GM10847 (cell line): Measurements from ENCODE around the gene TSPAN17.

Experiments
- POLR2A ChIP-seq: IDR thresholded peaks from 2 replicates; pipeline ENCODE4 v1.6.1; 2011; ENCODE audit not compliant: insufficient read length; ENCODE audit errors: extremely low read depth

Gene TSPAN17

DNA sequence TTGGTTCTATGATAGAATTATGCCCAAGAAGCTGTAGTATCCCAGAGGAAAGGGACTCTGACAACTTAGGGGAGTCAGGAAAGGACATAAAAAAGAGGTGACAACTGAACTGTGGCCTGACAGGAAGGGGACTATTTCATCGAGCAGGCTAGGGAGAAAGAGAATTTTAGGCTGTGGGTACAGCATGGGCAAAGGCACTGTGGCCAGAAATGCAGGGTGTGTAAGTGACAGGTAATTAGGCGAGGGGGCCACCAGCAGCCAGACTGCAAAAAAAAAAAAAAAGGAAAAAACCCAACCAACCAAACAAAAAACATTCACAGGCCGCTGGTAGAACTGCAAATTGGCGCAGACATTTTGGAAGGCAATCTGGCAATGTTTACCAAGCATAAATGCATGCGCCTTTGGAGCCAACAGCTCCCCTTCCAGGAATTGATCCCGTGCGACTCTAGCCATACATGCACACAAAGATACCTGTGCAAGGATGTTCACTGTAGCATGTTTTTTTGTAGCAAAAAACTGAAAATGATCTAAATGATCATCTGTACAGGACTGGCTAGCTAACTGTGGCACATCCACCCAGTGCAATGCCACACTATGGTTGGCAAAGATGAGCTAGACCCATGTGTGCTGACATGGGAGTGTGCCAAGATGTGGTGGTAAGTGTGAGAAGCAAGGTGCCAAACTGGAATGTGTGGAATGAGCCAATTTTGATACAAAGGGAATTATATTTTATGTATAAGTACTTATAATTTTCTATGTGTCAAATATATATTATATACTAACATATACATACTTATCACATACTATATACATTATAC is 15.7 kb upstream of the TSPAN17 start:
- TF ChIP-seq POLR2A, result no peak

DNA sequence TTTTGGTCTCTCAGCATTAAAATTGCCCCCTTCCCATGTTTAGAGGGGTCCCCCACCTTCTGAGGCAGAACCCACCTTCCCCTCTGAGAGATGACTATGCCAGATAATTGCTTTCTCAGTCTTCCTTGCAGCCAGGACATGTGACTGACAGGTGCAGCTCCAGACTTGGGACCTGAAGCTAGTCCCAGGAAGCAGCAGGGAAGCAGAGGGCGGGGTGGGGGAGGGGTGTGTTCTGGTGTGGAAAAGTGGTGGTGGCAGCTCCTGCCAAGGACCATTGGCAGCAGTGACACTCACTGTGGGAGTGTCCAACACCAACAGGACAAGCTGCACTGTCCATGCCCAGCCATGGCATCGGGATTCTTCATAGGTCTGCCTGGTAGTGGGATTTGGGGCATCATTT is 14.5 kb upstream of the TSPAN17 start:
- no peak for TF ChIP-seq POLR2A

DNA sequence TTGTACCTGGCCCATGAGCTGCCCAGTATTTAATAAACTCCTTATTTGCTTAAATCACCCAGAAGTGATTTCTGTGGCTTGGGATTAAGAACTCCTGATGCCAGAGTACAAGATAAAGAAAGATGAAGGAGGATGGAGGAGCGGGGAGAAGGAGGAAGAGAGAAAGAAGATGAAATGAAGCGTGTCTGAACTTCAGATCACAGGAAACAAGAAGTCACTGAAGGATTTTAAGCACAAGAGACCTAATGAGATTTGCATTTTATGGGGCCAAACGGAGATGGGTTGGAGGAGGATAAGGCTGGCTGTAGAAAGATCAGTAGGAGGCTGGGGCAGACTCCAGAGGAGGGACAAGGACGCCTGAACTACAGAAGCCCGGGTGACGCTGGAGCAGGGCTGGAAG is 13.7 kb upstream of the TSPAN17 start:
- no peak for TF ChIP-seq POLR2A

DNA sequence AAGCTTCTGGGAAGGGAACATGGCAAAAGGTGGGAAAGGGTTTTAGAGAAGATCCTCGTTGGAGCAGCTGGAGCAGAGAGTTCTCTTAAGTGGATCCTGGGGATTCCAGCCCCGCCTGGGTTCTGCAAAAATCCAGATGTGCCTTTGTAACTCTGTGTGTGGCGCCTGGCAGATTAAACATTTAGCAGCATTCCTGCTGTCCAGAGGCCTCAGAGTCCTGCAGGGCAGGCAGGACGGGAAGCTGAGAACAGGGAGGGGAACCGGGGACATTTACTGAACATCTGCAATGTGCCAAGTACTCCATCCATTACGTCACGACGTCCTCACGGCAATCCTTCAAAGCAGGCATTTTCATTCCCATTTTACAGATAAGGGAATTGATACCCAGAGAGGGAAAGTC is 10.9 kb upstream of the TSPAN17 start:
- no peak for TF ChIP-seq POLR2A

DNA sequence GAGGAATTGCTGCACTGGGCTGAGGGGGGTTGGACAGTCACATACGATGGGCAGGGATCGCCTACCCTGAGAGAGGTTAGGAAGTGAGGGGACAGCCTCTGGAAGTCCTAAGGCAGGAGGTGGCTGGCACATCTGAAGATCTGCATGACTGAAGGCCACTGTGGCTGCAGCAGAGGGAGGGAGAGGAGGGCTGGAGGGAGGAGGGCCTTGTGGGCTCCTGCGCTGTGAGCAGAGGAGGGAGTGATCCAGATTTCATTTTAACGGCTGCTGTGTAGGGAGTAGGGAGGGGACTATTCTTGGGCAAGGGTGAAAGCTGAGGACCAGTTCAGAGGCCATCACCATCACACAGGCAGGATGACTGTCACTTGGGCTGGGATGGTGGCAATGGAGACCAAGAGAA is 9.7 kb upstream of the TSPAN17 start:
- no peak for TF ChIP-seq POLR2A

DNA sequence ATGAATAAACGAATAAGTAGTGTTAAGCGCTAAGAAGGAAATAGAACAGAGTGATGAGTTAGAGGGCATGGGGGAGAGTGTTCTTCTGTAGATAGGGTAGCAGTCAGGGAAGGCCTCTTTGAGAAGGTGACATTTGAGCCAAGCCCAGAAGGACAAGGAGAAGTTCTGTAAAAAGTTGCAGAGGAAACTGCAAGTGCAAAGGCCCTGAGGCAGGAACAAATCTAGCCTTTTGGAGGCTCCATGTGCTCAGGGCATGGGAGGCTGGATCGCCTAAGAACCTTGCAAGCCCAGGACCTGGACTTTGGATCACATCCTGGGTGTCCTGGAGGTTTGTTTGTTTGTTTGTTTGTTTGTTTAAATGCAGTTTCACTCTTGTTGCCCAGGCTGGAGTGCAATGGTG is 8.8 kb upstream of the TSPAN17 start:
- TF ChIP-seq POLR2A, result no peak

DNA sequence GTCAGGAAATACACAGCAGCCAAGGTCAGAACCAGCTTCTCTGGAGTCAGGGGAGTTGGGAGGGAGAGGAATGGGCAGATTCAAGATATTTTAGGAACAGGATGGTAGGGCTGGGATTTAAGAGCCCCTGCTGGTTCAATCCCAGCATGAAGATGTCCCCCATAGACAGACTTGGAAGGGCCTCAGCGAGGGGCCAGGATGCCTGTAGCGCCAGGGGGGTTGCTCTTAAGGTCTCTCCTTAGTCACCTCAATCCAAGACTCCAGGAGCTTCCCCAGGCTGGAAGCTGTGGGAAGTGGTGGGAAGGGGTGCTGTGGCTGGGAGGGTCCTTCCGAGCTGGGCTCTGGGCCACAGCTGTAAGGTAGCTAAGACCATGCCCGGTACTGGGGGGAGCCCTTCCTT is 8.1 kb upstream of the TSPAN17 start:
- no peak for TF ChIP-seq POLR2A

DNA sequence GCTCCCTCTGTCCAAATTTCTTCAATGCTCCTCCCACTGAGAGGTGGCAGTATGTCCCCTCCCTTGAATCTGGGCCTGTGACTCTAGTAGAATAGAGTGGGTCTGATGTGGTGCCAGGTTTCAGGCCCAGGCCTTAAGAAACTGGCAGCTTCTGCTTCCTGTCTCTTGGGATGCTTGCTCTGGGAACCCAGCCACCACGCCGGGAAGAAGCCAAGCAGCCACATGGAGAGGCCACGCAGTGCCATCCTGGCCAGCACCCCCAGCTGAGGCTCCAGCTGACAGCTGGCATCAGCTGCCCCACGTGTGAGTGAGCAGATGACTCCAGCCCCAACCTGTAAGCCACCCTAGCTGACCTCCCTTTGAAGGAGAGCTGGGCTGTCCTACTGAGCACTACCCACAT is 7.3 kb upstream of the TSPAN17 start:
- no peak for TF ChIP-seq POLR2A

DNA sequence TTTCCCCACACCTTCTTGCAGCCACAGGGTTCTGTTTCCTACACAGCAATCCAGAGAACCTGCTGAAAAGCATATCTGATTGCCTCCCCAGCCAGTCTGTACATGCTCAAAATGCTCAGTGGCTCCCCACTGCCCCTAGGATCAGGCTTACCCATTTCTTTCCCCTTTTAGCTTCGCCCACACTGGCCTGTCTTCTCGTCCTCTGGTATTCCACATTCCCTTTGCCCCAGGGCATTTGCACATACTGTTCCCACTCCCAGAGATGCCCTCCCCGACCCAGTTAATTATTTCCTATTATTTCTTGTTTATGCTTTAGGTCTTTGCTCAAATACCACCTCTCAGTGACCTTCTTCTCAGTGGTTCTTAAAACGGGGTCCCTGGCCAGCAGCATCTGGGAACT is 6.7 kb upstream of the TSPAN17 start:
- no peak for TF ChIP-seq POLR2A

DNA sequence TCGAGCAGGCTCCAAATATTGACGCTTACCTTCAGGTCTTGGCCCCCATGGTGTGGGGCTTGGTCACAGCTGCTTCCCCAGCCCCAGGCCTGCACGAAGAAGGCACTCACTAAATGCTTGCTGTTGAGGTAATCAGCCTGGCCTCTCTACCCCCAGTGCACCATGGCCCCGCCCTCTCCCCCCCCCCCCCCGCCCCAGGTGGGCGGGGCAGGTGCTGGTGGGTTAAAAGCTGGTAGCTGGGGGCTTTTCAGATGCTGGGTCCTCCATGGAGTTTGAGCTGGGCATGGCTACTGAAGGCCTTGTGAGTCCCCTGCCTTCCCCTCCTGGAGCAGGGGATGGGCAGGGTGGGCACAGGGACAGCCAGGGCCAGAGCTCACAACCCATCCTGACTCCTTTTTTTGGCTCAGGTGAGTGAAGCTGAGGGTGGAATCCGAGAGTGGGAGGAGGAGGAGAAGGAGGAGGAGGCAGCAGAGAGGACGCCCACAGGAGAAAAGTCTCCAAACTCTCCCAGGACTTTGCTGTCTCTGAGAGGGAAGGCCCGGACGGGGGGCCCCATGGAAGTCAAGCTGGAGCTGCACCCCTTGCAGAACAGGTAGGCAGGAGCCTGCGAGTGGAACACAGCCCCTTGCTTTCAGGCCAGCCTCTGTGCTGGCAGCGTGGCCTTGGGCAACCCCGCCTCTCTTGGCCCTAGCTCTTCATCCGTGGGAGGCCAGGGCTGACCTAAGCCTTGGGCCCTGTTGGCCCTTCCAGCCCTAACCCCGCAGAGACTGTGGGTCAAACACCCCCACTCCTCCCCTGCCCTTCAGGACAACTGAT is 4.4 kb upstream of the TSPAN17 start:
- TF ChIP-seq POLR2A, result no peak

DNA sequence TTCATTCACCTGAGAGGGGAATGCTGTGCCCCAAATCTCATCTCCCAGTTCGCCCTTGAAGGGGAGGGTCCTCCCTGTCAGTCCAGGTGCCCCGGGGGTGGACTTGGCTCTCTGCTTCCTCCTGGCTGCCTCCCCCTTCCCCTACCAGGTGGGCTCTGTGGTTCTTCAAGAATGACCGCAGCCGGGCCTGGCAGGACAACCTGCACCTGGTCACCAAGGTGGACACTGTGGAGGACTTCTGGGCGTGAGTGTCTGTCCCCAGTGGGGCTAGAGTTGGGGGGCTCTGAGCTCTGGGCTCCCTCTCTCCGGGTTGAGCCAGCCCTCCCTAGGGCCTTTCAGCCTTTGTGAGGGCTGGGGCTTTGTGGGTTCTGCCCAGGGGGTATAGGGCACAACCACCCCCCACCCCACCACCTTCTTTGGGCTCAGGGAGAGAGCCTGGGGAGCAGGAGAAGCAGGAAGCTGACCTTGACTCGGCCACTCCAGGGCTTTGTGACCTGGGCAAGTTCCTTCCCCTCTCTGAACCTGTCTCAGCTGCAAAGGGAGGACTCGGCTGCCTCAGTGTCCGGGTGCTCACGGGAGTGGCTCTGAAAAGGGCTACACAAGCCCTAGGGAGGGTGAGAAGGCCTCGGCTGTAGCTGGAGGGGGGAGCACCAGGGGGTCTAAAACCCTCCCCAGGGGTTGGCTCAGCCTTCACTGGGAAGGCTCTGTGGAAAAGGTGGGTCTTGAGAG is 3.6 kb upstream of the TSPAN17 start:
- no peak for TF ChIP-seq POLR2A

DNA sequence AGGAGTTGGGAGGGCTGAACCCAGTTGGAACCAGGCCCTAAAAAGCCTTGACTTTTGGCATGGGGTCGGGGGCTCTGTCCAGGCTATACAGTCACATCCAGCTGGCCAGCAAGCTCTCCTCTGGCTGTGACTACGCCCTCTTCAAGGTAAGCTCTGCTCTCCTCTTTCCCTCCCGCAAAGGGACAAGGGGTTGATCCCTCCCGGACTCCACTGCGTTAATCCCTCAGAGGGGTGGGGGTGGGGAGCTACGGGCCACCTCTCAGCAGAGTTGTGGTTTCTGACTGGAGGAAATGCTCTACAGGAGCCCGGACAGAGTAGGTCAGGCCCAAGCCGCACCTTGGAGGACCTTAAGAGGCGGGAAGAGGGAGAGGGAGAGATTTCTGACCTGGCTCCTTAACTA is 3.0 kb upstream of the TSPAN17 start:
- no peak for TF ChIP-seq POLR2A

DNA sequence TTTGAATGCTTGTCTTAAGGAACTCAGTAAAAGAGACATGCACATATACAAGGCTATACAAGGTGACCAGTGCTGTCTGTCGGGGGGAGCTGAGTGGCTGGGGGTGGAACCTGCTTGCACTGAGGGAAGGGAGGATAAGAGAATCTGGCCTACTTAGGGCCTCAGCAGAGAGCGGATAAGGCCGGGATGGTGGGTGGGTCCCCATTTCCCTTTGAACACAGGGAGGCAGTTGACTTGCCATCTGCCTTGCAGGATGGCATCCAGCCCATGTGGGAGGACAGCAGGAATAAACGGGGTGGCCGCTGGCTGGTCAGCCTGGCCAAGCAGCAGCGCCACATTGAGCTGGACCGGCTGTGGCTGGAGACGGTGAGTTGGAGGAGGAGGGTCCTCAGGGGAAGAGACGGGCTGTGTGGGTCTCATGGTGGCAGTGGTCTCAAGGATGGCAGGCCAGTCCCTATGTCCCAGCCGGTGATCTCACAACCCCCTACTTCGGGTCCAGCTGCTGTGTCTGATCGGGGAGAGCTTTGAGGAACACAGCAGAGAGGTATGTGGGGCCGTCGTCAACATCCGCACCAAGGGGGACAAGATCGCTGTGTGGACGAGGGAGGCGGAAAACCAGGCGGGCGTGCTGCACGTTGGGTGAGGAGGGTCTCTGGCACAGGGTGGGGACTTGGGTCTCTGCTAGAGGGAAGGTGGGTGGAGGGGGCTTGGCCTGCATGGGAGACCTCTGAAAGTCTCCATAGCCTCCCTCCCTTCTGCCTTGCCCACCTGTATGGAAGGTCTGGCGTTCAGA is 2.2 kb upstream of the TSPAN17 start:
- TF ChIP-seq POLR2A, result no peak

DNA sequence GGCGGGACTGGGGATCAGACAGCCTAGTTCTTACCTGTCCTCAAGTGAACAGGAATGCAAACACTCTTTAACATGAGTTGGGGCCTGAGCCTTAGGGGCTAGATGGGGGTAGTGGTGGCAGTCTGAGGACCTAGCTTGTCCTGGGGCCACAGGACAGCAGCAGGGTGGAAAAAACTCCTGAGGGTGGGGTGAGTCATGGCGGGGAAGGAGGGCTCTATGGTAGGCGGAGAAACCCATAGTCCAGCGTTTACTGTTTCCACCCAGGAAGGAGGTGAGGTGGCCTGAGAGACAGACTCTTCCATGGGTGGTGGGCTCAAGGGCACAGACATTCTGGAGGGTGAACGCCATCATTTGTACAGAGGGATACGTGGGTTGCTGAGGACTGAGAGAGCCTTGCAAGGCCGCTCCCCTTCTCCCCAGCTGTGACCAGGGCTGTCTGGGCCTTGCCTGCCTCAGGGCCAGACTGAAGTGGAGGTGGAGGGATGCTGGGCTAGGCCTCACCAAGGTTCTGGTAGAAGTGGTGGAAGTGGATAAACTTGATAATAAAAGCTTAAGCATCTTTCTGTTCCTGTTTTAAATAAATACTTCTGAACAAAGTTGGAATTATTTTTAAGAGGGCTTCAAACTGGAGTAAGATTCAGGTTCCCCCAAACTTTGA is 1.1 kb upstream of the TSPAN17 start:
- no peak for TF ChIP-seq POLR2A

DNA sequence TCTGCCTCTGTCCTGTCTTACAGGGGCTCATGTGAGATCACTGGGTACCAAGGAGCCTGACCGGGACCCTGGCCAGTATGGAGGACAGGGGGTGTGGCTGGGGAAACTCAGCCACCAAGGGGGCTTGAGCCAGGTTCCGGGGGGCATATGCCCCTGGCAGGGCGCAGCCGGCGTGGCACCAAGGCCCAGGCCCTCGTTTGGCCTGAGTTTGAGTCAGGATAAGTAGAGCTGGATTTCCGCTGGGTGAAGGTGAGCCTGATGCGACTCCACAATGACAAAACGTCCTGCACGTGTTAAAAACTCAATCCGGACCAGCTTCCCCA is 616 bp upstream of the TSPAN17 start:
- no peak for TF ChIP-seq POLR2A

DNA sequence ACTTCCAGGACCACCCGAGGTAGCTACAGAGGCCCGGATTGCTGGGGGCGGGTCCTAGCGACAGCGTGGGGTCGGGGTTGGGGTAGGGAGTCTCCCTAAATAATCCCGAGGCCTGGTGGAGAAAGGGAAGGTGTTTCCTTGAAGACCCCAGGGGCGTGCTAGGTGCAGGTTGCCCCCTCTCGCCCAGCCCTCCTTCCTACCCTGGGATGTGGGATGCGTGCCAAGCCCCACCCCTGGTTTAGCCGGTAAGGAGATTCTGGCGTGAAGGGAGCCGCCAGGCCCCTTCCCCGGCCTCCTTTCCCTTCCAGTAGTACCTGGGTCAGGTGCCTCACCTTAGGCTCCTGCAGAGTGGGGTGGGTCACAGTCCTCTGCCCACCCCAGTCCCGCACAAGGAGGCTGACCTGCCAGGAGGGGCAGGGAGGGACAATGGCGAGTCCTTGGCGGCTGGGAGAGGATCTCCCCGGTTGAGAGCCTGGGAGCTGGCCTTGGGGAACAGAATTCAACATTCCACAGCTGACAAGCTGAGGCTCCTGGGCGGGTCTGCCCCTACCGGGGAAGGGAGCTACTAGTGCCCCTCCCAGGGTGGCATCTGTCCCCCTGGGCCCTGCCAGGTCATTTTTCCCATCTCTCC is 674 bp downstream of the TSPAN17 start:
- no peak for TF ChIP-seq POLR2A
